GM12878 (cell line): ENCODE data around the gene TUBAL3. TPM values are rescaled to one million over a fixed set of nuclear protein-coding genes. Genes with fewer than 3 reads are reported as not detected.

ENCODE experiments used
- ATAC-seq: fragments of 200-7000 bp; cut with Tn5 transposase; 3 replicates; pipeline ENCODE4 v1.9.1; 2020; ENCODE audit warnings: mild to moderate bottlenecking, moderate library complexity
- BruUV-seq: library from RNA; stranded (reverse); fragments of 400-500 nt; replicated peaks from 2 replicates; lab custom pipeline; 2021; lab: Mats Ljungman, UMichigan
- CTCF ChIA-PET: fragments of 300-600 bp; sonication (Branson Sonifier 250); formaldehyde crosslinking; extraction: SDS; loops from one replicate; lab custom pipeline; 2021; ENCODE audit warnings: inconsistent platforms; lab: Yijun Ruan, JAX
- POLR2A ChIA-PET: fragments of 350-600 bp; formaldehyde crosslinking; extraction: SDS; loops from one replicate; lab custom pipeline; 2021; ENCODE audit warnings: inconsistent platforms; lab: Charles Lee
- RAD21 ChIA-PET: fragments of 300-600 bp; sonication (Branson Sonifier 250); formaldehyde crosslinking; loops from one replicate; lab custom pipeline; 2023; ENCODE audit warnings: antibody characterized with exemption; ENCODE audit not compliant: unreplicated experiment; lab: Charles Lee
- SMC1A ChIA-PET: fragments of 300-600 bp; sonication (Branson Sonifier 250); formaldehyde crosslinking; loops from one replicate; lab custom pipeline; 2023; ENCODE audit not compliant: unreplicated experiment, uncharacterized antibody; lab: Charles Lee
- DNase-seq: peaks from one replicate; pipeline ENCODE4 v3.0.0-alpha.2; 2011; ENCODE audit warnings: low read depth, low spot score
- FAIRE-seq: peaks from 3 replicates; lab custom pipeline; 2011; peaks lifted over from hg19 to GRCh38; lab: Jason Lieb, UNC
- H2AFZ ChIP-seq: 2 replicates; pipeline ENCODE4 v1.6.0; 2011; ENCODE audit warnings: low read depth, low read length, control low read depth; ENCODE audit not compliant: control insufficient read depth
- H3K27ac ChIP-seq: 2 replicates; pipeline ENCODE4 v1.5.1; 2011; ENCODE audit warnings: control low read depth; ENCODE audit not compliant: control insufficient read depth, insufficient read depth
- H3K27me3 ChIP-seq, 2 experiments: replicated peaks in 1 of 2; 2 replicates each; pipeline versions ENCODE4 v1.6.0 to v1.6.1; 2011; ENCODE audit warnings: low read length in 1 of 2; ENCODE audit not compliant: control insufficient read depth in 2 of 2, insufficient read depth in 2 of 2
- H3K36me3 ChIP-seq, 2 experiments: 2 replicates each; pipeline ENCODE4 v1.5.1; 2011; ENCODE audit warnings: low read length in 1 of 2; ENCODE audit not compliant: control insufficient read depth in 2 of 2, insufficient read depth in 2 of 2
- H3K4me1 ChIP-seq: 2 replicates; pipeline ENCODE4 v1.6.1; 2011; ENCODE audit warnings: mild to moderate bottlenecking, low read length, moderate library complexity, mixed read lengths; ENCODE audit not compliant: control insufficient read depth, insufficient read depth
- H3K4me2 ChIP-seq: 2 replicates; pipeline ENCODE4 v1.6.0; 2011; ENCODE audit warnings: control low read depth; ENCODE audit not compliant: control insufficient read depth, insufficient read depth
- H3K4me3 ChIP-seq: fragments of 200-600 bp; sonication (generic); 2 replicates; pipeline ENCODE4 v1.5.1; 2016
- H3K79me2 ChIP-seq: 2 replicates; pipeline ENCODE4 v1.6.0; 2011; ENCODE audit warnings: low read length; ENCODE audit not compliant: control insufficient read depth, insufficient read depth
- H3K9ac ChIP-seq: 2 replicates; pipeline ENCODE4 v1.8.0; 2011; ENCODE audit warnings: low read length, control low read depth, mixed read lengths; ENCODE audit not compliant: control insufficient read depth, insufficient read depth
- H3K9me3 ChIP-seq: replicated peaks from 3 replicates; pipeline ENCODE4 v1.5.1; 2011; ENCODE audit warnings: mild to moderate bottlenecking, low read length; ENCODE audit not compliant: control insufficient read depth, insufficient read depth
- H4K20me1 ChIP-seq: 2 replicates; pipeline ENCODE4 v1.6.0; 2011; ENCODE audit not compliant: control insufficient read depth, insufficient read depth
- HDAC6 ChIP-seq: fragments of 200-600 bp; sonication (generic); IDR thresholded peaks from one replicate; pipeline ENCODE4 v1.8.0; 2017; ENCODE audit warnings: antibody characterized with exemption; ENCODE audit not compliant: unreplicated experiment
- POLR2A ChIP-seq: IDR thresholded peaks from 2 replicates; pipeline ENCODE4 v1.6.1; 2011; ENCODE audit warnings: low read depth, mild to moderate bottlenecking, low read length
- TAF1 ChIP-seq: IDR thresholded peaks from 2 replicates; pipeline ENCODE4 v1.6.1; 2011; ENCODE audit warnings: mild to moderate bottlenecking, low read depth, low read length, borderline replicate concordance
- TCF12 ChIP-seq: IDR thresholded peaks from 2 replicates; pipeline ENCODE4 v1.6.1; 2011; ENCODE audit warnings: low read depth, mild to moderate bottlenecking, low read length
- ZZZ3 ChIP-seq: IDR thresholded peaks from 2 replicates; pipeline ENCODE4 v1.6.1; 2011; ENCODE audit warnings: low read depth; ENCODE audit not compliant: control insufficient read depth, insufficient read length
- WGBS: methylation state at CpG from one replicate; pipeline ENCODE4 v1.1.6; 2016; ENCODE audit warnings: low lambda C conversion rate; ENCODE audit not compliant: insufficient replicate concordance, insufficient coverage; ENCODE audit errors: missing lambda C conversion rate; 5-methylcytosine and 5-hydroxymethylcytosine counted together
- in situ Hi-C: fragments of 300-500 bp; cut with MboI; formaldehyde crosslinking; loops from 9 replicates; pipeline ENCODE4 v1.14.3; 2018; ENCODE audit warnings: mixed read lengths
- intact Hi-C: fragments of 100-400 bp; cut with micrococcal nuclease; formaldehyde crosslinking; loops from one replicate; pipeline ENCODE4 v1.14.2; 2022; ENCODE audit not compliant: unreplicated experiment
- polyA plus RNA-seq, 11 experiments: library from polyadenylated mRNA; depleted of rRNA in 4 of 11; unstranded in 6 of 11; stranded (reverse) in 5 of 11; fragments of >200 nt; fragmentation: Nextera tagmentation in 4 of 11; fragmentation: Illumina TruSeq in 1 of 11; extraction: Ambion mirVana in 4 of 11; extraction: Trizol in 1 of 11; gene quantifications; 1 replicate in 1 of 11; 2 replicates in 10 of 11; pipeline versions ENCODE4 v1.2.1 to v1.2.3, GENCODE V29; 2011 to 2016; ENCODE audit warnings: inconsistent platforms in 2 of 11, missing spikeins in 2 of 11, low read depth in 1 of 11
- total RNA-seq, 4 experiments: library from RNA; depleted of rRNA in 3 of 4; stranded (reverse); fragments of >200 nt in 3 of 4; fragmentation: Illumina TruSeq in 1 of 4; extraction: Trizol in 1 of 4; gene quantifications; 2 replicates each; pipeline versions ENCODE4 v1.2.1 to v1.2.3, GENCODE V29; 2013 to 2021
- TF ChIP-seq, protein P1 (sequence below): IDR thresholded peaks from 2 replicates; pipeline ENCODE4 v1.6.1; 2011; ENCODE audit warnings: low read depth, mild to moderate bottlenecking, low read length, moderate library complexity, borderline replicate concordance; ENCODE audit errors: extremely low read depth
- TF ChIP-seq, protein P2 (sequence below): fragments of 450-650 bp; IDR thresholded peaks from 2 replicates; pipeline ENCODE4 v1.6.1; 2014; ENCODE audit warnings: mild to moderate bottlenecking
- TF ChIP-seq, protein P3 (sequence below): IDR thresholded peaks from 2 replicates; pipeline ENCODE4 v1.6.1; 2012; ENCODE audit warnings: low read depth, low read length, improper control_type of control experiment
- TF ChIP-seq, protein P4 (sequence below): IDR thresholded peaks from 2 replicates; pipeline ENCODE4 v1.6.1; 2011; ENCODE audit warnings: borderline replicate concordance, low read depth, mild to moderate bottlenecking, moderate library complexity, mixed read lengths, low read length; ENCODE audit not compliant: insufficient read depth; ENCODE audit errors: extremely low read length

The TUBAL3 gene
- total and polyA plus RNA-seq, 10 of the 15 experiments (the other 5 are each of a cell fraction or from before 2014, with no cell fraction given) = 0.03 to 0.06 TPM; not detected in 8

DNA sequence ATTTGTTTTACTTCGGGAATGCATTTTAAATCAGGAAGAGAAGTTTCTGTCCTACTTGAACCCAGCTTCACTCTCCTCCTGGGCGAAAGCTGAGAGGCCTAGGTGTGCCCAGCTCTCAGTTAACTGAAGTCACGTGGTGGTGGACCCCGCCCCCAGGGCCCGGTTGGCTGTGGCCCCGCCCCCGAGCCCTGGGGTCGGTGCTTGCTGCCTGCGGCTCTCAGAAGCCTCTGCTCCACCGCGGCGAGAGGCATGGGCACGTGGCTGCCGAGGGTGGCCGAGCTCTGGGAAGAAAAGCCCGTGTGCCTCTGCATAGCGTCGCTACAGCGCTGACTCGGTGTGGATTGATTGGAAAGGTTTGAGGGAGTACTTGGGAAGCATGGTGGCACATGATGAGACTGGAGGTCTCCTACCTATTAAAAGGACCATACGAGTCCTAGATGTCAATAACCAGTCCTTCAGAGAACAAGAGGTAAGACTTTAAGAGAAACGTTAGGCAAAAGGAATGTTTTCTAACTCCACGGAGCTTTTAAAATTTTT lies 41.8 kb upstream of the TUBAL3 start:
- ChIA-PET POLR2A (interaction anchor here (1.2 kb wide), 1 partner anchor 20 kb away, joined by 3 read pairs; no protein-coding TSS in a partner anchor), SMC1A (interaction anchor here (0.6 to 0.8 kb wide), 2 partner anchors 177 to 266 kb away, joined by 3 read pairs; no protein-coding TSS in a partner anchor), RAD21 (interaction anchor here (11.0 kb wide), 1 partner anchor 176 kb away, joined by 136 read pairs; no protein-coding TSS in a partner anchor), CTCF (interaction anchor here (0.6 to 18.0 kb wide), 6 partner anchors 12 to 640 kb away, joined by 3 to 535 read pairs (median 6); no protein-coding TSS in a partner anchor)
- Histone ChIP-seq H3K79me2 (no peaks in the 10 kb centered on the region; the same call in 1 of the 2 replicates), H3K27ac (no peak overlapping the region), H3K36me3 (peaks cover 0 to 3% of the 10 kb centered on the region in 2 experiments; a peak in 2 of 4 replicates), H2AFZ (no peak overlapping the region), H3K4me1 (peaks cover 42% of the 10 kb centered on the region), H3K4me3 (peak overlapping the region; percentile 18; the same call in 1 of the 2 replicates), H3K27me3 (no peaks in the 10 kb centered on the region), H4K20me1 (no peaks in the 10 kb centered on the region), H3K9ac (no peak overlapping the region), H3K4me2 (peak overlapping the region; percentile 62), H3K9me3 (no peaks in the 10 kb centered on the region)
- 25% methylated on average over 23 of the region's 23 CpGs for WGBS
- FAIRE-seq (no peak), DNase-seq (no peak), ATAC-seq (no peak)
- BruUV-seq = no TSS peak
- in situ Hi-C loops (no loop called here), intact Hi-C loops (loop anchor here (10.0 kb wide), 1 partner anchor 418 kb away; no protein-coding TSS in a partner anchor)
- TF ChIP-seq, protein P1, sequence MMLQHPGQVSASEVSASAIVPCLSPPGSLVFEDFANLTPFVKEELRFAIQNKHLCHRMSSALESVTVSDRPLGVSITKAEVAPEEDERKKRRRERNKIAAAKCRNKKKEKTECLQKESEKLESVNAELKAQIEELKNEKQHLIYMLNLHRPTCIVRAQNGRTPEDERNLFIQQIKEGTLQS = 0 out of 2 replicates have a peak, but pooled peaks have one; percentile 28
- peak; percentile 87 for TF ChIP-seq POLR2A
- TF ChIP-seq, protein P2, sequence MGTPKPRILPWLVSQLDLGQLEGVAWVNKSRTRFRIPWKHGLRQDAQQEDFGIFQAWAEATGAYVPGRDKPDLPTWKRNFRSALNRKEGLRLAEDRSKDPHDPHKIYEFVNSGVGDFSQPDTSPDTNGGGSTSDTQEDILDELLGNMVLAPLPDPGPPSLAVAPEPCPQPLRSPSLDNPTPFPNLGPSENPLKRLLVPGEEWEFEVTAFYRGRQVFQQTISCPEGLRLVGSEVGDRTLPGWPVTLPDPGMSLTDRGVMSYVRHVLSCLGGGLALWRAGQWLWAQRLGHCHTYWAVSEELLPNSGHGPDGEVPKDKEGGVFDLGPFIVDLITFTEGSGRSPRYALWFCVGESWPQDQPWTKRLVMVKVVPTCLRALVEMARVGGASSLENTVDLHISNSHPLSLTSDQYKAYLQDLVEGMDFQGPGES = no peak
- no peak for TF ChIP-seq HDAC6
- TF ChIP-seq, protein P3, sequence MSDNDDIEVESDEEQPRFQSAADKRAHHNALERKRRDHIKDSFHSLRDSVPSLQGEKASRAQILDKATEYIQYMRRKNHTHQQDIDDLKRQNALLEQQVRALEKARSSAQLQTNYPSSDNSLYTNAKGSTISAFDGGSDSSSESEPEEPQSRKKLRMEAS = no peak
- peak; percentile 41; the same call in 1 of the 2 replicates for TF ChIP-seq TCF12
- TF ChIP-seq, protein P4, sequence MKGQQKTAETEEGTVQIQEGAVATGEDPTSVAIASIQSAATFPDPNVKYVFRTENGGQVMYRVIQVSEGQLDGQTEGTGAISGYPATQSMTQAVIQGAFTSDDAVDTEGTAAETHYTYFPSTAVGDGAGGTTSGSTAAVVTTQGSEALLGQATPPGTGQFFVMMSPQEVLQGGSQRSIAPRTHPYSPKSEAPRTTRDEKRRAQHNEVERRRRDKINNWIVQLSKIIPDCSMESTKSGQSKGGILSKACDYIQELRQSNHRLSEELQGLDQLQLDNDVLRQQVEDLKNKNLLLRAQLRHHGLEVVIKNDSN = peak; percentile 76
- TF ChIP-seq TAF1 = peak; percentile 89; the same call in 1 of the 2 replicates
- TF ChIP-seq ZZZ3 = no peak
